GM19240 (cell line): Measurements from ENCODE around the gene MYT1.

Experiments
- DNase-seq: peaks from one replicate; pipeline ENCODE4 v3.0.0; 2011; ENCODE audit warnings: low spot score; ENCODE audit not compliant: insufficient read length

The MYT1 gene

GRCh38 chr20:64244281-64244805, 80.1 kb downstream of the MYT1 start:
- no peak for DNase-seq

- DNase-seq = no peak
These were observed 80.8 kb downstream of the MYT1 start for GRCh38 chr20:64244870-64245603.

GRCh38 chr20:64245746-64246595, 81.7 kb downstream of the MYT1 start:
- DNase-seq = no peak

GRCh38 chr20:64246616-64247306, 82.5 kb downstream of the MYT1 start:
- DNase-seq = no peak

- no peak for DNase-seq
These were observed 83.0 kb downstream of the MYT1 start for GRCh38 chr20:64247307-64247618.

GRCh38 chr20:64247970-64248841, 84.0 kb downstream of the MYT1 start:
- DNase-seq = no peak

GRCh38 chr20:64250027-64250426, 85.8 kb downstream of the MYT1 start:
- DNase-seq = no peak

- DNase-seq = no peak
These were observed 88.7 kb downstream of the MYT1 start for GRCh38 chr20:64253000-64253383.

- no peak for DNase-seq
These were observed 89.2 kb downstream of the MYT1 start for GRCh38 chr20:64253443-64253842.

- no peak for DNase-seq
These were observed 89.9 kb downstream of the MYT1 start for GRCh38 chr20:64254156-64254555.

GRCh38 chr20:64254571-64255360, 90.5 kb downstream of the MYT1 start:
- no peak for DNase-seq

- peak; percentile 91 for DNase-seq
These were observed 91.4 kb downstream of the MYT1 start, which contains the start of gene PCMTD2 for GRCh38 chr20:64255361-64256281. TSS of gene PCMTD2 (plus strand) at chr20:64255748. CDS start at chr20:64259966, 4,218 bp downstream.

- no peak for DNase-seq
These were observed 92.2 kb downstream of the MYT1 start for GRCh38 chr20:64256282-64256935.

- DNase-seq = no peak
These were observed 93.0 kb downstream of the MYT1 start for GRCh38 chr20:64257107-64257757.

GRCh38 chr20:64258071-64258823, 94.0 kb downstream of the MYT1 start:
- no peak for DNase-seq

- no peak for DNase-seq
These were observed 96.0 kb downstream of the MYT1 start for GRCh38 chr20:64260239-64260638.

- no peak for DNase-seq
These were observed 96.9 kb downstream of the MYT1 start for GRCh38 chr20:64261138-64261537.
